ENCODE results near the gene CTDSP2.

DNA sequence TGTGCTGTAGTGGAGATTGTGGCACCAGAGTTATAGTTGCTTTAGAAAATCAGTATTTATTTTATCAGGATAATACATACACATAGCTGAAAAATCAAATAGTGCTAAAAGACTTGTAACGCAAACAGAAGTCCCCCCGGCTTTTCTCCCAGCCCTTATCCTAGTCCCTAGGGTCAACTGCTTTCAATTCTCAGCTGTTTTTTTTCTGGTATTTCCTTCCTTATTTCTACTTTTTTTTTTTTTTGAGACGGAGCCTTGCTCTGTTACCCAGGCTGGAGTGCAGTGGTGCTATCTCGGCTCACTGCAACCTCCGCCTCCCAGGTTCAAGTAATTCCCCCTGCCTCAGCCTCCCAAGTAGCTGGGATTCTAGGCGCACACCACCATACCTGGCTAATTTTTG, 8.4 kb upstream of the CTDSP2 start:
- TF ChIP-seq ZNF274 (IDR thresholded peaks at IDR 0.05; ENCODE audit: insufficient read depth, insufficient read length) (no peak), CTCF (IDR thresholded peaks at IDR 0.05 in 2 of 3, conservative IDR thresholded peaks at IDR 0.05 in 1 of 3; ENCODE audit: control insufficient read depth in 2 of 3, extremely low read depth in 1 of 3, insufficient read depth in 1 of 3, low read depth in 3 of 3, low read length in 3 of 3) (no peak), ZNF217 (IDR thresholded peaks at IDR 0.05) (no peak), USF2 (IDR thresholded peaks at IDR 0.05; ENCODE audit: borderline replicate concordance, low read depth, low read length) (no peak), KDM1A (IDR thresholded peaks at IDR 0.05; ENCODE audit: borderline replicate concordance) (no peak), POLR2A (IDR thresholded peaks at IDR 0.05; ENCODE audit: low read depth, low read length) (no peak), SMC3 (IDR thresholded peaks at IDR 0.05; ENCODE audit: borderline replicate concordance, low read length) (no peak), TAF1 (IDR thresholded peaks at IDR 0.05; ENCODE audit: borderline replicate concordance, low read depth, low read length) (no peak), ESRRA (IDR thresholded peaks at IDR 0.05; ENCODE audit: low read length) (no peak), EP300 (IDR thresholded peaks at IDR 0.05; ENCODE audit: borderline replicate concordance in 1 of 2, control insufficient read depth in 1 of 2, low read depth in 2 of 2, low read length in 2 of 2) (no peak), EZH2 (IDR thresholded peaks at IDR 0.05; ENCODE audit: borderline replicate concordance, control insufficient read depth, low read depth, low read length) (no peak)
